NOMO-1 (cell line): Measurements from ENCODE around the gene ITPRID1.
A peak's percentile ranks its signal among the peaks of the same experiment; 100 is the strongest.

ENCODE experiments used
- DNase-seq, 2 experiments: peaks; one replicate each; lab custom pipeline; 2025; ENCODE audit not compliant: unreplicated experiment in 2 of 2; lab: John Stamatoyannopoulos, UW

ITPRID1 gene

DNA sequence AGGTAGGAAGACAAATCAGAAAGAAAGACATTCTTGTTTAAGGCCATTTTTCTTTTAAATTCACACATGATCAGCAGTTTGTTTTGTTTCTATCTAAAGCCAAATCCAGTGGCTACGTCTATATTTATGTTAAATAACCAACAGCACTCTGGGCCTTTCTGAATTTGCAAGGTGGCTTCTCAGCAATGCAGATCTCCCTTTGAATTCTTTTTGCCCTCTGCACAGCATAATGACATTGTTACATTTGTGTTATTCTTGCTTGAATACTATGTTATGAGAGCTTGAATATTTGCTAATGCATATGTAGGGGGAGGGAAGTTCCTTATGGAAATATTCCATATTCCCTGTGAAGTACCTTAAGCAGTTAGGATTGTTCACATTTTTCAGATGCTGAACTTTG lies 99.7 kb downstream of the ITPRID1 start:
- DNase-seq, result no peak

DNA sequence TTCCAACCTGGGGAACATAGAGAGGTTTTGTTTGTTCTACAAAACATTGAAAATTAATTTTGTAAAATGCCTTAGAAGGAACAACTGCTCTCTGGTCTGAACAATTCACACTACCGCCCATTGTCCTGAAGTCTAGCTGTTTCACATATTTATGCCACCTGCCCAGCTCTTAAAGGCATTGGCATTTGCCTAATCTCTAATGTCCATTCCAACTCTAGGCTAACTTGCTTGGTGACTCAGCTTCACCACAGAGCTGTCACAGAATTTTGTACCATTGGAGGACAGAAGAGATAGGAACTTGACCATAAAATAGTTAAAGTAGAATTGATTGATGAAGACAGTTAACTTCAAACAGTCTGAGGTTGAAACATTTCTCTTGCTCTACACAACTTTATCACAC lies 119.6 kb downstream of the ITPRID1 start:
- DNase-seq, result no peak

DNA sequence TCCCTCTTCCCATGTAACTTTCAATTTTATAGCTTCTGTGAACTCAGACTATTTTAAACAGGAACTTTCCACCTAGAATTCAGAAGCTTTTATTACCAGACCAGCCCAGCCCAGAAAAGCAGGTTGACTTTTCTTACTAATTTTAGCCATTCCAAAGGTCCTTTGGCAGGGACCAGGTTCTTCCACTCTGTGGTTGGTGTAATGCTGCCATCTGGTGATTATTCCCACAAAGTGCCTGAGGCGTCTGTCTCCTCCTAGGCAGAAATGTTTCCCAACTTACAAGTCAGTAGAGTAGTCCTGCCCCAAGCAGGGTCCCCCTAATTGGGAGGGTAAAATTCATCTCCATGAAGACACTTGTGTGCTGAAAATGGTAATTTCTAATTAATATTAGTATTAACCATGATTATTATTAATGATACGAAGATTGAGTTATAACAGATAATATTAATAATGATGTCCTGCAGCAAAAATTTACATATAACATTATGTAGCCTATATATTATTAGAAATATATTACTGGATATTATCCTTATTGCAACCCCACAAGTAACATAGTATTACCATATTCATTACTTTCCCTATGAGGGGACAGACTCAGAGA lies 120.1 kb downstream of the ITPRID1 start:
- peak in 1 of 2 experiments; percentile 51 for DNase-seq

DNA sequence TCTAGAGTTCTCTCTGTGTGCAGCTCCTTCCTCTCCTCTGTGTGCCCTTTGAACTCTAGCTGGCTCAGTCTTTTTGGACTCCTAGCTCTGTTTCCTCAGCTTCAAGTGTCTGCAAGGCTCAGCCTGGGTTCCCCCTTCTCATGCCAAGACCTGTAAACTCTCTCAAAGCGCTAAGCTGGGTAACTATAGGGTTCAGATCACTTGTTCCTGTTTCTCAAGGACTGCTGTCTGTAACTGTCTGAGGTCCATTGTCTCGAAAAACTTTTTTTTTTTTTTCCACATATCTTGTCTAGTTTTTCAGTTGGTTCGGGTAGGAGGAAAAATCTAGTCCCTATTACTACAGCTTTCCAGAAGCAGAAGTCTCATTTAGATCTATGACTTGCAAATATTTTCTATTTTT lies 126.5 kb downstream of the ITPRID1 start:
- DNase-seq, result peak; percentile 67 to 86

DNA sequence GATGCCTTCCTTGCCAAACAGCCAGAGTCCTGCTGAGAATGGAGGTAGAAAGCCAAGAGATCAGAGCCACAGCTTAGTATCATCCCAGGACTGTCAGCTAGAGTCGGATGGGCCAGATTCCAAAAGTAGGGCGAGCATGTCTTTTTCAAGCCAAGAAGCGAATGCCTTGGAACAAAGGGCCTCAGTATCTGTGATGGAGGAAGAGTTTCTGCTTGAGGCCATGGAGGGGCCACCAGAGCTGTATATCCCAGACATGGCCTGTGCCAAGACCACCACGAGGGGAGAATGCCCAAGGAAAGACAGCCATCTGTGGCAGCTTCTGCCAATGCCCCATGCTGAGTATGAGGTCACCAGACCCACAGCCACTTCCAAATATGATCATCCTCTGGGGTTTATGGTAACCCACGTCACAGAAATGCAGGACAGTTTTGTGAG lies 128.8 kb downstream of the ITPRID1 start:
- DNase-seq, result no peak

DNA sequence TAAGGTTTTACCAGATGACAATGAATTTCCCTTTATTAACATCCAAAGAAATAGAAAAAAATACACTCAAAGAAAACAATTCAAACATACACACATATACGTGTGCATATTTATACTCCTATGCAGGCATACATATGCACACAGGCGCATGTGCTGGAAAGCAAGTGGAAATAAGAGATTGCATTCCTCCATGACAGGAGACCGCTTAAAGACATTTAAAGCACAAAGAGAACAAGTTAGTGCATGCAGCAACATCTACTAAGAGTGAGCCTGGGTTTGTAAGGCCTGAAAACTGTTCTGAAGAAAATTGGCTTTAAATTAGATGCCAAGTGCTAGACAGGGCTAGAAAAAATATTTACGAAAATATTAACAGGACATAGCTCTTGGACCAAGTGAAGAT lies 133.1 kb downstream of the ITPRID1 start:
- DNase-seq, result no peak

DNA sequence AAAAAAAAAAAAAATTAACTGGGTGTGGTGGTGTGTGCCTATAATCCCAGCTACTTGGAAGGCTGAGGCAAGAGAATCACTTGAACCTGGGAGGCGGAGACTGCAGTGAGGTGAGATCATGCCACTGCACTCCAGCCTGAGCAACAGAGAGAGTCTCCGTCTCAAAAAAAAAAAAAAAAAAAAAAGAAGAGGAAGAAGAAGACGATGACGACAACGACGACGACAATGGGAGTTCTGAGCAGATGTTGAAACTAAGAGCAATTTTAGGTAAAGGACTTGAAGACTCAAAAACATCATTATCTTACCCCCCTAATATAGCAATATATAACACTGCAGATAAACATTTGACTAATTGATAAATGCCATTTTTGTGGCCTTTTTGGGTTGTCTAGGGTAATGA lies 133.6 kb downstream of the ITPRID1 start:
- DNase-seq, result peak in 1 of 2 experiments; percentile 59

DNA sequence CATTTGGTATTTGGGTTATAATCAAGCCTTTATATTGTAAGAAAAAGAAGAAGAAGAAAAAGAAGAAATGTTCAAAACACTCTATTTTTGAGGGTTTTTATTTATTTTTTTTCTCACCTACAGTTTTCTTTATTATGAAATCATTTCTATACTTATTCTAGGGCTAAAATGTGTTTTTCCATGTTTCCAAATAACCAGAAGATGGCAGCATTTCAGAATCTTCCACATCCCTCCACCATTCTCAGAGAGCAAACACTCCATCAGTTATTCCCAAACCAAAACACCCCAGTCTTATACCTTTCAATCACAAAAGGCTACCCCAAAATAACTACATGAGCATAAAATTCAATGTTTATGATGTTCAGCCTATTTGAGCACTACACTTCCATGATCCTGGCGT lies 134.4 kb downstream of the ITPRID1 start:
- DNase-seq, result no peak

DNA sequence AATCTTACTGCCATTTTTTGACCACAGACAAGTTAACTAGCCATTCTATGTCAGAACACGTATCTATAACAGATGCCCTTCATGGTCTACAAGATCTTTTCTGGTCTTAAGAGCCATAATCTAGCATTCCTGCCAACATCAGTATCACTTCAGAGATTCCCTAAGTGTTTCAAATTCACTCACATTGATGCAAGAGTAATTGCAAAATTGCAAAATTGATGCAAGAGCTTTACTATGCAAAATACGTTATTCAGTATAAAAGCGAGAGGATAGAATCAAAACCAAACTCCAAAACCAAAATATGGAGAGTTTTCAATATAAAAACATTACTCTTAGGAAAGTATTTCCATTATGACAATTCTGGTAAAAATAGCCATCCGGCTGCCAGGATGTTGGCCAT lies 135.0 kb downstream of the ITPRID1 start:
- no peak for DNase-seq

DNA sequence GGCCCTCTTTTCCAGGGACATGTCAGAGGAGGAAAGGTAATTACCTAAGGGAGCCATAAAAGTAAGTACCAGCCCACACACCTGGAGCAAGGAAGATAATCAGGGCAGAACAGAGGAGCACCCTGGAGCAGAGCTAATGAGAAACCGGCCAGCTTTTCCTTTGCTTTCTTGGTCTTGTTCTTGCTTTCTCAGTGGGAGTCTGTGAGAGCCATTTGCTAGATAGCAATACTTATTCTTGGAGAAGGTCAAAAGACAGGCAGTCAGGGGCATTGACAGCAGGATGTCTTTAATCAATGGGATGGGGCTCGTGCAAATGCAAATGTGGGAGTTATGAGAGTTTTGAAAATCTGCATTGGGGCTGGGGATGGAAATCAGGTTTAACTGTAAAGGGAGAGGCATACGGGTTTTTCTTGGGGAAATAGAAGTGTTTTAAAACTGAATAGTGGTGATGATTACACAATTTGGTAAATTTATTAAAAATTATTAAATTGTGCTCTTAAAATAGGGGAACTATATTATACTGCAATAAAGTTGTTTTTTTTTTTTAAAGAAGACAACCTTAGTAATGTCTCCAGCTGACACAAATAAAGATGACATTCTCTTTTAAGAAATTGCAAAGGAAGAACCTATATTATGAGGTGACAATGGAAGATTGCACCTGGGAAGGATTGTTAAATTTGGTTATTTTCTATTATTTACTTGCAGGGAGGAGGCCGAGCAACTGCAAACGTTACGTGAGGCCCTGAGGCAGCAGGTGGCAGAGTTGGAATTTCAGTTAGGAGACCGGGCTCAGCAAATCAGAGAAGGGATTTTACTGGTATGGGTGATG lies 137.6 kb downstream of the ITPRID1 start:
- no peak for DNase-seq

DNA sequence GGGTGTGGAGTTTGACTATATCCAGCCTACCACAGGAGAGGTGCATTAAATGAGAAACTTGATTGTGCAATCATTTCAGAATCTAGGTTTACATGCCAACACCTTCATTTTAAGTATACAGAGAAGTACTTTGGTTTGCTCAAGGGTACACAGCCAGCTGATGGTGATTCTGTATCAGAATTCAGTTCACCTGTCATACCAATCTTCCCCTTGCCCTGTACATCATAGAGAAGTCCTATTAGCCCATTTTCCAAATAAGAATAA lies 138.1 kb downstream of the ITPRID1 start:
- no peak for DNase-seq

DNA sequence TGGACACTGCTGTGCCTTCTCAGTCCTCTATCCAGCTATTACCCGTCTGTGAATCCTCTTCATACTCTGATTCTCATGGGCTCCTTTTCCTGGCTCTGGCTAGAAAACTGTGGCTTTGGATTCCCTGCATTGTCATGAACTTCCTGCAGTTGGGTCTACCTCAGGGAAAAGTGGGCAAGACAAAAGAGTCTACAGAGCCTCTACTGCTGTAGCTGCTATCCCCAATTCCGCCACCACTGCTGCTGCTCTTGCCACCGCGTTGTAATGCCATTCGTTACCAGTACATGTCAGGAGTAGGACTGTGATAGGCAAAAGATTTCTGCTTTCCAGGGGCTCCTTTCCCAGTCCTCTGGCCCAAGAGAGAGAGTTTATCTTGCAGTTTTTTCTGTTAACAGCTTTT lies 149.2 kb downstream of the ITPRID1 start:
- no peak for DNase-seq

DNA sequence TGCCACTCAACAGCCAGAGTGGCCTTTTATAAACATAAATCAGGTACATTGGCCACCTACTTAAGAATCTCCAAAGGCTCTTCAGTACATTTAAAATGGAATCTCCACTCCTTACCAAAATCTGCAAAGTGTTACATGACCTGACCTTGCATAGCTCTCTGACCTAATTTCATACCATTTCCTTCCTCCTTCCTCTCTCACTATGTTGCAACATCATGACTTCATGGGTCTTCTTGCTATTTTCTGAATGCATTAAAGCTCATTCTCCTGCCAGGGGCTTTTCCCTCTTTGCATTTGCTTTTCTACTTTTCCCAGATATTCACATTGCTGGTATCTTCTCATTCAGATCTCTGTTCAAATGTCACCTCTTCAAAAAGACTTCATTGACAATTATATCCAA lies 151.0 kb downstream of the ITPRID1 start:
- DNase-seq, result peak; percentile 58 to 87

DNA sequence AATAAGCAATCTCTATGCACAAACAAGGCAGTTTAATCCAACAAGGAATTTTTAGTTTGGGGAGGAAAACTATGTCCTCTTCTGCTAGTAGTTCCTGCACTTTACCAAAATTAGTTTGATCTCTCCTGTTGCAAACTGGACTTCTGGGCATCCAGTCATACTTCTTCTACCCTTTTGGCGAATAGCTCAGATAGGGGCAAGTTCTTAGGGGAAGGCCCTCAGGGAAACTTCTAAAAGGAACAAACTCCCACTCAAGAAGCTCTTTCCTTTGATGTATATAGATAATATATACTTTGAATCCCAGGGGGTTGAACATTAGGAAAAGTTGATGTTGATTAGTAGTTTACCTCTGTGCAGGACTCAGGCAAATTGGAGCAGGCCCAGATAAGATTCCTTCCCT lies 151.7 kb downstream of the ITPRID1 start:
- no peak for DNase-seq

DNA sequence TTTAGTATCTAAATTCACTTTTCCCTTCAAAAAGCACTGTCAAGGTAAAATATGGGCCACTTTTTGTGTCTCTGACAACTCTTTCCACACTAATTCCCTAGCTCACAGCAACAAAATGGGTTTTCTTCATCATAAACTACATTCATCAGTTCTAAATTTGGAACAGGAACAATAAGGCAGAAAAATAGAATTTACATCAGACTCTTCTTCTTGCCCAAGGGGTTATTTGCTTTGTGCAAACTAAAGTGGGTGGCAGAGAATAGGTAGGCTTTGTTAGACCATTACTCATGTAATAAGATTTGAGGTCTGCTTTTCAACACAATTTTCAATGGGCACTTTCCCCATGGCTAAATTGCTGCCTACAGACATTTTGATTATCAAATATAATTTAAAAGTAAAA lies 155.6 kb downstream of the ITPRID1 start:
- DNase-seq, result no peak

DNA sequence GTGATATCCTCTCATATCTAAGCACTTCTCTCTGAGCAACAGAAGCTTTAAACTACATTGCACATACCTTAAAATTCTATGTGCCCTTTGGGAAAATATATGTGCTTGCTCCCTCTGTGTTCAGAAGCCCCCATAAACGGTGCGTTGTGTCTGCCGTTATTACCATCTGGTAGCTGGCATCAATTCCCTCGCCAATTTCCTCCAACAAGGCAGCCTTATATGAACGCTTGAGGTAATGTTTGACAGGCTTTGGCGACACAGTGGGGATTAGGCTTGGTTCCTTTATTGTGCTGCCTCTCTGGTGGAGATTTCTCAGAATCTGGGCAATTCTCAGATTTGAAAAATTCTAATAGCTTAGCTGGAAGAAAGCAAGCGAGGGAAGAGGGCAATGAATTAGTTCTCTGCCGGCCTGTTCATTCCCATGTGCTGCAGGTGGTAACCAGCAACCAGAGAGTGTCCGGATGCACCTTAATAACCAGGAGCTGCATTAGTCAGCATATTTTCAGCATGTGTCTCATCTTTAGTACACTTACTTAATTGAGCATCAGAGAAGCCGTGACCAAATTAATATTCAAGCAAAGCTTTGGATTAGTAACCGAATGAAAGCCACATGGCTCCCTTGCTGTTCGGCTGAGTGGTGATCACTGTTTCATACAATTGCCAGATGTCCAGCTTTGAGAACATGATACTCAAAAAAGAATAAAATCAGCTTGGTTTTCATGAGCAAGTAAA lies 165.8 kb downstream of the ITPRID1 start:
- no peak for DNase-seq

DNA sequence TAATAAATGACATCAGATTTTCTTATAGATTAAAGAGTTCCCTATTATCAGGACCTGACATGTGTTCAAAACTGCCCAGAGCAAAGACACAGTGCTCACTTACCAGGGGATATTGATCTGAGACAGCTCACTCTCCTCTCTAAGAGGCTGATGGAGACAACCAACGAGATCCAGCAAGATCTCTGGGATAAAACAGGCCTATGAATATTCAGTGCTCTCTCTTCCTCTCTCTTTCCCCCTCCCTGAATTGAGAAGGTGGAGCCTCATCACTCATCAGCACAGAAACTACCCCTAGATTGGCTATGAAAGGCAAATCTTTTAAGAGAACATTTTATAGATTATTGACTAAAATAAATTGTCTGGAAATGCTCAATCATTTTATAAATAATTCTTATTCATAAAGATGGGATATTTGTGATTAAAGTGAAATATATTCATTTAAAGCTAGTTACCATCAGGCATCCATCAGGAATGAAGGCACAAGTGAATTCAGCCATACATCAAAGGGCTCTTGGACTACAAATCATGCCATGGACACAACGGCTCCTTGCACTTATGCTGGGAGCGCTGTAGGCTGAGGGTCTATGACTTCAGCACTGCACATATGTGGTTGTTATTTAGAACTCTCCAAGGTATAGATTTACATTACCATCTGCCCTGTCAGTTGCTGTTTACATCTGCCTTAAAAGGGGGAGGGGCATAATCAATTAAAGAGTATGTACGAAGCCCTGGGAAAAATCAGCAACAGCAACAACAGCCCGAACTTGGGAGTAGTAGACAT lies 169.7 kb downstream of the ITPRID1 start:
- DNase-seq, result no peak

DNA sequence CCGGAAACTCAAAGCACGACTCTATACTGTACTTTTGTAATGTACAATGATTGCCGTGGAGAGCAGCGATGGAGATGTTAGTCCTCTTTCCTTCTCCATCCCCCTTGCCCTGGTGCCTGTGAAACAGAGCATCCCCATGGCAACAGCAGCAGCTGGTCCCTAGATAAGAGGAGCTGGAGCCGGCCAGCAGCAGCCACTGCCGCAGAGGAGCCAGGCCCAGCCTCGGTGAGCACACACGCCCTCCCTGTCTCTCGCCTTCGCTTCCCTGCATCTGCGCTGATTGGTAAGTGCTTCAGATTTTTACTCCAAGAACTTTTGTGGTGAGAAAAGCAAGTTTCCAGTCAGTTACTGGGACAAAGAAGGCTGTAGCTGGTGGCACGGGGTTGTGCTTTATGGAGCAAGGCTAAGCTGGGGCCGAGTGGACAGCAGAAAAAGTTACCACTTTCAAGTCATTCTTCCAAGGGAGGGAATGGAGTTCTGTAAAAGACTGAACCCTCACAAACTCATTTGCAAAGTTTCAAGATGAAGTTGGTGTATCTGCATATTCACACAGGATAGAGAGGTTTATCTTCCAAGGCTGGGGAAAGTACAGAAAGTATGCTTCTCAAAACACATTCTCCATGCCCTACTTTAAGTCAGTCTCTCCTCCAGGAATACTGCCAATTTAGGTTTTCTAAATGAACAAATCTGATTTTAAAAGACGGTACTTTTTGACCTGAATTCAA lies 173.3 kb downstream of the ITPRID1 start, which contains the start of gene PPP1R17:
Gene PPP1R17, plus strand, starts transcription at position 192 of the 725 bp plus-strand sequence. CDS start 5,227 bp downstream, outside the sequence.
- DNase-seq, result no peak

DNA sequence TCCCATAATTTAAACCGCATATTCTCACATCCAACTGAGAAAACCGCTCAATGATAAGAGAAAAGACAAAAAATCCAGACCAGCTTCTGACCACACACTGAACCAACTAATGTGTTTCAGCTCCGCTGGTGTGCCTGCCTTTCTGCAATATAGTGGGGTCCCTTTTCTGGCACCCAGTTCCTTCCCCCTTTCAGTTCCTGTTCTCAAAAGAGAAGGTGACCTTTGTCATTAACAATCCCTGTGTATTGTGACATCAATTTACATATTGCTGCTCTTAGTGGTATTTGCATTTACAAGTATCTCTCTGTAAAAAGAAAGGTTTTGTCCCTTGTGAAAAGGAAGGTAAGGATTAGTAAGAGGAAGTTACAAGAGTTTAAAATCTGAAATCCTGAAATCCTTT lies 174.5 kb downstream of the ITPRID1 start:
- DNase-seq, result peak; percentile 84 to 97

DNA sequence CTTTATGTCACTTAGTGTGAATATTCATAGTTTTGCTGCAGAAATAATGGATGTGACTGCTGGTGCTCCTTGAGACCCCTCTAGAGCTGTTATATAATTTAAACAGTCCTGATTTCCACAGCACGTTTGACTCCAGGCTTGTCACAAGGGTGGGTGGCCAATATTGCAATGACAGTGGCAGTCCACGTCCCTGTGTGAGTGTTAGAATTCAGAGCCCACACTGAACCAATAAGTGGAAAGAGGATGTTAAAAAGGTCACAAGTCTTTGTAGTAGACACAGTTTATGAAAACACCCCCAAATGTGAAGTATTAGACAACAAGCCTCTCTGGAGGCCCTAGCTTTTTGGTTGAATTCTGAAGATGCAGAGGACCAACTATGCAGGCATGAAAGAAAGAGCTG lies 175.1 kb downstream of the ITPRID1 start:
- peak in 1 of 2 experiments; percentile 56 for DNase-seq
